ENCODE results near the gene TCTN3. TPM values are rescaled to one million over a fixed set of nuclear protein-coding genes. Genes with fewer than 3 reads are reported as not detected.

Gene TCTN3
- total and polyA plus RNA-seq, 2 donors (not counting 3 experiments of a cell fraction or from before 2014, with no cell fraction given) = 40.4 to 52.6 TPM

DNA sequence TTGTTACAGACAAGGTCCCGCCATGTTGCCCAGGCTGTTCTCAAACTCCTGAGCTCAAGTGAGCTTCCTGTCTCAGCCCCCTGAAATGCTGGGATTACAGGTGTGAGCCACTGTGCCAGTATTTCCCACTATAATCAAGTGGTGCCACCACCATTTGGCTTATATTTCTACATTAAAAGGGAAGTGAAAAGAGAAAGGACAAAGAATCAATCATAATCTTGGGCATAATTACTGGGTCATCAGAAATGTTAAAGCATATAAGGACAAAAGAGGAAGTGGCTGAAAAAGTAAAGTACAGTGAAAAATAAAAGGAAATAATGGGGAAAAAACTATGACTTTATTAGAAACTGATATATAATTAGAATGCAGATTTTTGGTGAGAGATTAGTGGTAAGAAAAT lies 36.5 kb upstream of the TCTN3 start:
- Histone ChIP-seq H3K9ac (replicated peaks; ENCODE audit: extremely low read depth, insufficient read depth, low read length) (no peak overlapping the region), H3K9me3 (replicated peaks; ENCODE audit: control insufficient read depth, insufficient read depth, low read length) (no peaks in the 10 kb centered on the region), H3K4me2 (ENCODE audit: insufficient read depth, low read length) (no peak overlapping the region), H3K27ac (ENCODE audit: insufficient read depth, low read depth, low read length) (no peak overlapping the region), H3K9me1 (replicated peaks; ENCODE audit: control insufficient read depth, extremely low read depth, insufficient read depth, low read length) (no peaks in the 10 kb centered on the region), H3K79me2 (ENCODE audit: control insufficient read depth, insufficient read depth, low read length) (no peaks in the 10 kb centered on the region), H3K4me1 (ENCODE audit: control insufficient read depth, extremely low read depth, insufficient read depth, low read length) (peaks cover 15% of the 10 kb centered on the region), H2AFZ (ENCODE audit: low read depth, low read length) (no peak overlapping the region), H3K27me3 (ENCODE audit: control insufficient read depth in 2 of 2, insufficient read depth in 2 of 2, low read length in 2 of 2) (no peaks in the 10 kb centered on the region), H4K20me1 (replicated peaks; ENCODE audit: control insufficient read depth, extremely low read depth, insufficient read depth, low read length) (no peaks in the 10 kb centered on the region), H3K36me3 (ENCODE audit: control insufficient read depth in 2 of 2, extremely low read depth in 1 of 2, insufficient read depth in 2 of 2, low read length in 2 of 2) (no peaks in the 10 kb centered on the region), H3K4me3 (replicated peaks in 1 of 3; ENCODE audit: insufficient read depth in 1 of 3, low read depth in 1 of 3, low read length in 3 of 3) (no peak overlapping the region)
- no peak for TF ChIP-seq JUN (IDR thresholded peaks at IDR 0.05; ENCODE audit: borderline replicate concordance, insufficient read depth, insufficient read length, low read depth)
- no peak for TF ChIP-seq FOS (IDR thresholded peaks at IDR 0.05; ENCODE audit: borderline replicate concordance, insufficient read depth, low read length)
- TF ChIP-seq, protein P1, sequence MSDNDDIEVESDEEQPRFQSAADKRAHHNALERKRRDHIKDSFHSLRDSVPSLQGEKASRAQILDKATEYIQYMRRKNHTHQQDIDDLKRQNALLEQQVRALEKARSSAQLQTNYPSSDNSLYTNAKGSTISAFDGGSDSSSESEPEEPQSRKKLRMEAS (IDR thresholded peaks at IDR 0.05; ENCODE audit: insufficient read depth, insufficient read length) = no peak
- TF ChIP-seq, protein P2, sequence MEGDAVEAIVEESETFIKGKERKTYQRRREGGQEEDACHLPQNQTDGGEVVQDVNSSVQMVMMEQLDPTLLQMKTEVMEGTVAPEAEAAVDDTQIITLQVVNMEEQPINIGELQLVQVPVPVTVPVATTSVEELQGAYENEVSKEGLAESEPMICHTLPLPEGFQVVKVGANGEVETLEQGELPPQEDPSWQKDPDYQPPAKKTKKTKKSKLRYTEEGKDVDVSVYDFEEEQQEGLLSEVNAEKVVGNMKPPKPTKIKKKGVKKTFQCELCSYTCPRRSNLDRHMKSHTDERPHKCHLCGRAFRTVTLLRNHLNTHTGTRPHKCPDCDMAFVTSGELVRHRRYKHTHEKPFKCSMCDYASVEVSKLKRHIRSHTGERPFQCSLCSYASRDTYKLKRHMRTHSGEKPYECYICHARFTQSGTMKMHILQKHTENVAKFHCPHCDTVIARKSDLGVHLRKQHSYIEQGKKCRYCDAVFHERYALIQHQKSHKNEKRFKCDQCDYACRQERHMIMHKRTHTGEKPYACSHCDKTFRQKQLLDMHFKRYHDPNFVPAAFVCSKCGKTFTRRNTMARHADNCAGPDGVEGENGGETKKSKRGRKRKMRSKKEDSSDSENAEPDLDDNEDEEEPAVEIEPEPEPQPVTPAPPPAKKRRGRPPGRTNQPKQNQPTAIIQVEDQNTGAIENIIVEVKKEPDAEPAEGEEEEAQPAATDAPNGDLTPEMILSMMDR (IDR thresholded peaks at IDR 0.05; ENCODE audit: extremely low read depth in 1 of 2, insufficient read depth in 1 of 2, low read depth in 1 of 2, low read length in 2 of 2) = no peak
- TF ChIP-seq POLR2AphosphoS5 (IDR thresholded peaks at IDR 0.05; ENCODE audit: insufficient read depth, low read depth, low read length) = no peak
- no peak for TF ChIP-seq GATA2 (IDR thresholded peaks at IDR 0.05; ENCODE audit: insufficient read depth, insufficient read length, low read depth, low read length)
- TF ChIP-seq EZH2 (IDR thresholded peaks at IDR 0.05; ENCODE audit: borderline replicate concordance, low read depth, low read length, severe bottlenecking) = no peak
- TF ChIP-seq MYC (IDR thresholded peaks at IDR 0.05; ENCODE audit: low read depth, low read length) = no peak
- DNase-seq (ENCODE audit: low read depth, low spot score) (no peak), FAIRE-seq (no peak)
- intact Hi-C loops (cut with micrococcal nuclease) (no loop called here), dilution Hi-C loops (cut with MboI; ENCODE audit: extremely low pct_ligation_motif_present, low sequenced_read_pairs) (no loop called here)
- CTCF ChIA-PET = interaction anchor here (1.1 to 4.9 kb wide), 6 partner anchors 11 to 113 kb away, joined by 3 to 59 read pairs (median 11); partner anchors contain the start of gene TCTN3
- no TSS peak for BruUV-seq (replicated peaks)
- POLR2A ChIA-PET = no interaction called here
